Measurements from ENCODE around the gene TACR2.

Gene TACR2

GRCh38 chr10:69416695-69417094, at the start of gene TACR2:
TSS of gene TACR2 (minus strand) at chr10:69416918. CDS start at chr10:69416323, 595 bp downstream.
- DNase-seq (ENCODE audit: low read depth): no peak

DNA sequence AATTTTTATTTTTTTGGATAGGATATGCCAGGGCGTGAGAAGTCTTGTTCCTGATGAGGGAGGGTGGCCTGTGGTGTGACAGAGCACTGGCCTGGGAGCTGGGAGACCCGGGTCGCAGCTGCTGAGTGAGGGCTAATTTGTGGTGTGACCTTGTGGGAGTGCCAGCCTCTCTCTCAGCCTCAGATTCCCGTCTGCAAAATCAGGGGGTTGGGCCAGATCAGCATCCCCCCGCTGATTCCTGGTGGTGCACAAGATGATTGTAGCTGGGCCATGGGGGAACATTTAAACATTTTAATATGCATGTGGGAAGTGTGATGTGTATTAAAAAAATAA, 49.4 kb upstream of the TACR2 start:
- DNase-seq (ENCODE audit: low read depth): no peak

GRCh38 chr10:69465457-69466157, 48.9 kb upstream of the TACR2 start:
- no peak for DNase-seq (ENCODE audit: low read depth)

- DNase-seq (ENCODE audit: low read depth): no peak
Observed at GRCh38 chr10:69464801-69465401, 48.2 kb upstream of the TACR2 start.

GRCh38 chr10:69464401-69464800, 47.7 kb upstream of the TACR2 start:
- no peak for DNase-seq (ENCODE audit: low read depth)

GRCh38 chr10:69463886-69464285, 47.2 kb upstream of the TACR2 start:
- DNase-seq (ENCODE audit: low read depth): no peak

DNA sequence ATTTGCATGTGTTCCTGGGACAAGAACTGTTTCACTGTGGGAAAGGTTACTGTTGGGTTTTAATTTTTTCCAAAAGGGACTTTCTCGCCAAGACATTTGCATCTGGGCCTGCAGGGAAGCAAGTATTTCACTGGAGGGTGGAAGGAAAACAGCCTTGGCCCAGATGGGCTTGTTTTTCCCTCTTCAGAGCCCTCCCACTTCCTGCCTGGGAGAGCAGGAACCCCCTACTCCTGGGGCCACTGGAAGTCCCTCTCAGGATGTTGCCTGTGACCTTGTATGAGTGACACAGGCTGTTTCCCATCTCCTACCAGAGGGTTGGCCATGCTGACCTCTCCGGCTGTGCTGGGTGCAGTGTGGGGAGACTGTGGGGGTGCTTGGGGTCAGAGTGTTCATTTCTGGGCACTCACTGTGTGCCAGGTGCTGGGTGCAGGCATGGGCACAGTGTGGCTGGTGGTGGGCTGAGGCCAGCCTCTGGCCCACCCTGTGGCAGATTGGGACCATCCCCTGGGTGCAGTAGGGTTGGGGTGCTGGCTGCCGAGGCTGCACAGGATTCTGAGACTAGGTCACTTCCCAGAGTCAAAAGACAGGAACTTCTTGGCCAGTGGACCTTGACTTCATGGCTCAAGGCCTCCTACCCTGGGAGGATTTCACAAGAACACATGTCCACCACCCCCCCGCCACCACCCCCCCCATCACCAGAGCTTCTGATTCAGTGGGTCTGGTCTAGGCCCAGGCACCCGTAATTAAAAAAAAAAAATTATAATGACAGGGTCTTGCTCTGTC, 44.7 kb upstream of the TACR2 start:
- no peak for DNase-seq (ENCODE audit: low read depth)

- no peak for DNase-seq (ENCODE audit: low read depth)
Observed at GRCh38 chr10:69460576-69461242, 44.0 kb upstream of the TACR2 start.

DNA sequence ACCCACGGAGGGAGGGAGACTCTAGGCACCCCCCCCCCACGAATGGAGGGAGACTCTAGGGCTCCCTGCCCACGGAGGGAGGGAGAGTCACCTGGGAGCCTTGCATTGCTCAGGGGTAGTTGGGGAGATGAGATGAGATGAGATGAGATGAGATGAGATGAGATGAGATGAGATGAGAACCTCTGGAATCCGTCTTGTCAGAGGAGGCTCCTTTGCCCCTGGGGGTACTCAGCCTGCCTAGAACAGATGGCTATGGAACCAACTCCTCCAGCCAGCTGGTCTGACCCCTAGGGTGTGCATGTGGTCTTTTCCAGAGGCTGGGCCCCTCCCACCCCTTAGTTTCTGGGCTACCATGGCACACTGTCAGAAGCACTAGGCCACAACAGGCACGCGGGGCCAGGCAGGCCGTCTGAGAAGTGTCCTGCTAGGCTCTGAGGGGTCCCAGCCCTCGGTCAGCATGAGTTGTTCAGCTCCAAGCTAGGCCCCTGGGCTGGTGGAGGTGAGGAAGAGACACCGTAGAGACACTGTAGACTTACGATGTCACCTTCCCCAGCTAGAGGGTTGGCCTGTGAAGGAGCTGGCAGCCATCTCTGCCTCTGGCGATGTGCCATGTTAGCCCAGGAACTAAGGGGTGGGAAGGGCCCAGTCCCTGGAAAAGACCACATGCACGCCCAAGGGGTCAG, 43.3 kb upstream of the TACR2 start:
- no peak for DNase-seq (ENCODE audit: low read depth)

GRCh38 chr10:69459101-69459790, 42.5 kb upstream of the TACR2 start:
- no peak for DNase-seq (ENCODE audit: low read depth)

GRCh38 chr10:69458430-69459100, 41.8 kb upstream of the TACR2 start:
- DNase-seq (ENCODE audit: low read depth): no peak

DNA sequence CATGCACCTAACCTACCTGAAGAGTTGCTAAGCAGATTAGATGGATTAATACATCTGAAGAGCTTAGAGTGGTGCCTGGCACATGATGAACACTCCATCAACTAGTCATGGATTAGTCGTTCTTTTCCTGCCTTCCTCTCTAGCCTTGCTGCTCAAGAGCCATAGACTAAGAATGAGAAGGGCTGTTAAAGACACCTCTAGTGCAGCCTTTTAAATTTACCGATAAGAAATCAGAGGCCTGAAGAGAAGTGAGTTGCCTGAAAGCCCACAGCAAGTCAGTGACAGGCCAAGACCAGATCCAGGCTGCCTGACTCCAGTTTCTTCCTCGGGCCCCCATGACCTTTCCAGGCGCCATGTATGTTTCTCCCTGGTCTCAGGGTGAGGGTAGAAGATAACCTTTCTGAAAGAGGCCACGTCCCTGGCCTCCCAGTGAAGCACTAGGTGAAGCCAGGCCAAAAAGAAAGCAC, 41.1 kb upstream of the TACR2 start:
- DNase-seq (ENCODE audit: low read depth): no peak

DNA sequence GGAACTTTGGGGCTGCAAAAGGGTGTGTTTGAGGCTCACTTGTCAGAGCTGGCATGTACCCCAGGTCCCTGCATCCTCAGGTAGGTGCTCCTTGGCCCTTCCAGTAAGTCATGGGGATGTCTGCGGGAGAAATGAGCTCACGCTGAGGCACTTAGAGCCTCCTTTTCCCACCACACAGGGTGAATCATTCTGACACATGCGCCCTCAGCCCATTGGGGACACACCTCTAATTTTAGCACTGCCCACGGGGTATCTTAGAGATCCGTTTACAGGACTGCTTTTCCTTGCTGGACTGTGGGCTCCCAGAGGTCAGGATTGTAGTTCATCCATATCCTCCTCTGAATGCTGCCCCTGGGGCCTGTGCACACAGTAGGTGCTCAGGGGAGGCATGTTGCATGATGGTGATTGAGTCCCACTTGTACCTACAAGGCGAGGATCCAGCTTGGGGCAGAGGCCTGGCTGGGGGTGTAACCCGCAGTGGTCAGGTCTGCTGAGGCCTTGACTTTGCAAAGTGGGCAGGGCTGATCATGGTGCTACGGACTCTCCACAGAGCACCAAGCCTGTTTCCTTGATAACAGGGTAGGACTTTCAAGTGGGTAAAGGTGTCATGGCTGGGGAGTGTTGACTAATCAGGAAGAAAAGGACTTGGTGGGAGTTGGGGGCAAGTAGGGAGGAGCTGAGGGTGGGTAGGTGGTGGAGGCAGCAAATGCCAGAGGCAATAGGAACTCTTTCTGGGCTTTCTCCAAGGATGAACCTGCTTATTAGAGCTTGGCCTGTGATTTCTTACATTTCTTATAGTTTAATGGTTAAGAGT, 40.4 kb upstream of the TACR2 start:
- DNase-seq (ENCODE audit: low read depth): no peak

DNA sequence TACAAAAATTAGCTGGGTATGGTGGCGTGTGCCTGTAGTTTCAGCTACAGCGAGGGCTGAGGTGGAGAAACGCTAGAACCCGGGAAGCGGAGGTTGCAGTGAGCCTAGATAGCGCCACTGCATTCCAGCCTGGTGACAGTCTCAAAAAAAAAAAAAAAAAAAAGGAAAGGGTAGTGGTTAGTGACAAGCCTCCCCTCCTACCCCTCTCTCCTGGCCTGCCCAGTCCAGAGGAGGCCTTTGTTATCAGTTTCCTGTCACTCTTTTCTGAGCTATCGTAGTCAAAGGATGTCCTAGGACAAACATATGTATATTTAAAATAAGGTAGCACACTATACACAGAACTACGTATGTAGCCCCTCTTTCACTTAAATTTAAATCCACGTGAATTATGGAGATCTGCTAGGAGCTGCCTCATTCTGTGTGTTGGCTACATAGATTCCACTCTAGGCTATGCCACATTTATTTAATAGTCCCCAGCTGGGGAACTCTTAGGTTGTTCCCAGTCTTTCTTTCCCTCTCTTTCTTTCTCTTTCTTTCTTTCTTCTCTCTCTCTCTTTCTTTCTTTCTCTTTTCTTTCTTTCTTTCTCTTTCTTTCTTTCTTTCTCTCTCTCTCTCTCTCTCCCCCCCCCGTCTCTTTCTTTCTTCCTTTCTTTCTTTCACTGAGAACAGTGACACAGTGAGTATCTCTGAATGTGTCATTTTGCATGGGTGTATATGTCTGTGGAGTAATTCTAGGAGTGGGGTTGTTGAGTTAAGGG, 38.5 kb upstream of the TACR2 start:
- DNase-seq (ENCODE audit: low read depth): no peak

- DNase-seq (ENCODE audit: low read depth): no peak
Observed at GRCh38 chr10:69453795-69454194, 37.1 kb upstream of the TACR2 start.

DNA sequence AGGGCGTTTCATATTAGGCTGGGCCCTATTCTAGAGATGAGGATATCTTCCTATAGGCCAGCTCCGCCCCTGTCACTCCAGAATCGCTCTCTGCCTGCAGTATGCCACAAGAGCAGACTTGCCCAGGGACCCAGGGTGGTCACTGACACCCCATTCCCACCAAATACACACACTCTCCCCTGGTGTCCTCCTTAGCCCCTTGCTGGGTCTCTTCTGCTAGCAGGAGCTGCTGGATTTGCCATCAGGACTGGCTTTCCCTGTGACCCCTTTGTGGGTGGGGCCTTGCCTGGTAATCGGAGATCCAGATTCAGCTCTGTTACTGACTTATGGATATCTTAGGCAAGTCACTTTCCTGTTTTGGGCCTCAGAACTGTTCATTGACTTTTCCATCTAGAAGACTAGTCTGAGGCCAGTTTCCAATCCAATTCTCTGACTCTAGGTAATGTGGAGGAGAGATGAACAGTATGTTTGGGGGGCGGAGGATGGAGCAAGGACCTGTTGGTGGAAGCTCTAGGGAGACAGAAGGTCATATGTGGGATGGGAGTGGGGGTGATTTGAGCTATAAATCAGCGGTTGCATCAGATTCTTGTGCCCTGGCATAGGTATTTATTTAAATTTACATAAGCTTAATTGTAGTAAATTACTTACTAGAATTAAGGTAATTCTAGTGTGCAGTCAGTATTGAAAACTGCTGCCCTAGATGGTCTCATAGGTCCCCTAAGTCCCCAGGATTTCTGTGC, 36.1 kb upstream of the TACR2 start:
- DNase-seq (ENCODE audit: low read depth): no peak

DNA sequence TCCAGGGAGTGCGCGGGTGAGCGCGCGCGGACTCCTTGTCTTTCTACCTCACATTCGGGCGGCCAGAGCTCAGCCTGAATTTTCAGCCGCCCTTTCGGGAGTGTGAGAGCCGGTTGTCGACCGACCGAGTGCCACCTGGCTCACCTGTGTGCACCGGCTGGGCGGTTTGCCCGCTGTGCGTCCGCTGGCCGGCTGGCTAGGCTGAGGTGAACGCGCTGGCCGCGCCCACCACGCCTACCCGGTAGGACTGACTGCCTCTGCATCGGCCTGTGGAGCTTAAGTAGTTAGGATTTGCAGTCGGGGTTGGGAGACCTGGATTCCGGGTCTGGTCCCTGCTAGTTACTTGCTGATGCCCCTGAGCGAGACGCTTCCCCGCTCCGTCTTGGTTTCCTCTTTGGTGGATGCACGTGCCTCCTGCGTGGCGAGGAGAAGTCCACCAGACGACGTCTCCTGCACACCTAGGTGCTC, 35.1 kb upstream of the TACR2 start:
- DNase-seq (ENCODE audit: low read depth): no peak

- no peak for DNase-seq (ENCODE audit: low read depth)
Observed at GRCh38 chr10:69451209-69451783, 34.6 kb upstream of the TACR2 start, which contains the start of gene TSPAN15. TSS of gene TSPAN15 (plus strand) at chr10:69451465. CDS start at chr10:69451595, 130 bp downstream.

All from GM04503 (cell line).